ENCODE measurements around the gene KRTAP19-5. TPM values are rescaled to one million over a fixed set of nuclear protein-coding genes. Genes with fewer than 3 reads are reported as not detected.
"Not testable (repeated sequence)": the region's sequence is repeated elsewhere in the genome, so short reads cannot be mapped to it uniquely, and the experiment has no call there.

Gene KRTAP19-5
- polyA plus RNA-seq (ENCODE audit: insufficient read length in 4 of 4) = not detected

DNA sequence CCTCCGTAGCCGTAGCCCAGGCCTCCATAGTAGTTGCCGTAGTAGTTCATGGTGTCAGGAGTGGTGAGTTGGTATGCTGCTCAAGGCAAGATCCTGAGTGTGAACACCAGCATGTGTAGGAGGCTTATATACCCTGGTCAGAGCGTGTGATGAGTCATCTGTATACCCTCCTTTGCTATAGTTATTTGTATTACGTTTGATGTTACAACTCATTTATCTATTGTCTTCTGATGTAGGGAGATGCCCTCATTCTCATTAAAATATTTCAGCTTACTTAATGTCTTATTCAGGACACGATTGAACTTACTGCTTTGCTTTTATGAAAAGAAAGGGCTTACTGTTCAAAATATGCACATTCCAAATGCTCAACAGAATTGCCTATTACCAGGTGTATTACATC lies at the start of gene KRTAP19-5:
KRTAP19-5 (minus strand) TSS at position 101 of the 400 bp plus-strand sequence; CDS start at position 50, 51 bp downstream.
- no peak for DNase-seq (ENCODE audit: low read depth in 4 of 4, low spot score in 3 of 4)

DNA sequence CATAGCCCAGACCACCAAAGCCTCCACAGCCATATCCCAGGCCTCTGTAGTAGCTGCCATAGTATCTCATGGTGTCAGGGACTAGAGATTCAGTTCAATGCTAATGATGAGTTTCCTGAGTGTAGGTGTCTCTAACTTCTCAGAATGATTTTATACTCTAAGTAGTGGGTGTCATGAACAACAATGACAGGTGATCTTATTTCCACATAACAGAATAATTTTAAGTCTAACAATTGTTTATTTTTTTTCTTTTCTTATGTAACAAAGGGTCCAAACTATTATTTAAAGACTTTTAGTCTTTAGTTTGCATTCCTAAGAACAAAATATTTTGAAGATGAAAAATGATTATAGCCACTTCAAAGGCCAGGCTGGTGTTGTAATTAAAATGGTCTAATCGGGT lies 39.8 kb upstream of the KRTAP19-5 start, which contains the start of gene KRTAP19-6:
KRTAP19-6 (minus strand) TSS at position 101 of the 400 bp plus-strand sequence; CDS start at position 70, 31 bp downstream.
- no peak for DNase-seq (ENCODE audit: low read depth in 4 of 4, low spot score in 3 of 4)

DNA sequence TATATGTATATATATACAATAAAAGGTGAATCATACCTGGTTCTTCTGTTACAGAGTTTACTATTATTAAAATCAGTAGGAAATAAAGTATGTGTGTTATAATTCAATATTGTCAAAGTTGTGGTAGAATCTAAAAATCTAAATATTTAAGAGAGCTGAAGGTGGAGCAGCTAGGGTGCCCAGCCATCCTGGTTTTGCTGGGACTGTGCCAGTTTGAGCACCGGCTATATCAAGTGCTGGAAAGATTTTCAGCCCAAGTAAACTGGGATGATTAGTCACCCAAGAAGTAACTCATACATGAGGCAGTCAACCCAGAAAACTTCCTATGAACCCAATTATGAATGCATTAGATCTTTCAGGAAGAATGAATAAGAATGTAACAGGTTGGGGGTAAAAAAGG lies 16.9 kb upstream of the KRTAP19-5 start:
- no peak for DNase-seq (ENCODE audit: low read depth in 4 of 4, low spot score in 3 of 4)

DNA sequence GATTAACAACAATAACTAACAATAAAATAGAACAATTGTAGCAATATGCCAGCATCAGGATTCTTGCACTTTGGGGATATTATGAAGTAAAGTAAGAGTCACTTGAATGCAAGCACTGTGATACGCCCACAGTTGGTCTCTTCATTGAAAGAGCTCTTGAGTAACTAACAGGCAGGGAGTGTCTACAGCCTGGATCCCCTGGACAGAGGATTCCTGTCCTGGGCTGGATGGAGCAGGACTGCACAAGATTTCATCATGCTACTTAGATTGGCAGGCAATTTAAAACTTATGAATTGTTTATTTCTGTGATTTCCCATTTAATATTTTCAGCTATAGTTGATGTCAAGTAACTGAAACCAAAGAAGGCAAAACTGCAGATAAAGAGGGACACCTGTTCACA lies 13.7 kb upstream of the KRTAP19-5 start:
- DNase-seq (ENCODE audit: low read depth in 4 of 4, low spot score in 3 of 4) = no peak

DNA sequence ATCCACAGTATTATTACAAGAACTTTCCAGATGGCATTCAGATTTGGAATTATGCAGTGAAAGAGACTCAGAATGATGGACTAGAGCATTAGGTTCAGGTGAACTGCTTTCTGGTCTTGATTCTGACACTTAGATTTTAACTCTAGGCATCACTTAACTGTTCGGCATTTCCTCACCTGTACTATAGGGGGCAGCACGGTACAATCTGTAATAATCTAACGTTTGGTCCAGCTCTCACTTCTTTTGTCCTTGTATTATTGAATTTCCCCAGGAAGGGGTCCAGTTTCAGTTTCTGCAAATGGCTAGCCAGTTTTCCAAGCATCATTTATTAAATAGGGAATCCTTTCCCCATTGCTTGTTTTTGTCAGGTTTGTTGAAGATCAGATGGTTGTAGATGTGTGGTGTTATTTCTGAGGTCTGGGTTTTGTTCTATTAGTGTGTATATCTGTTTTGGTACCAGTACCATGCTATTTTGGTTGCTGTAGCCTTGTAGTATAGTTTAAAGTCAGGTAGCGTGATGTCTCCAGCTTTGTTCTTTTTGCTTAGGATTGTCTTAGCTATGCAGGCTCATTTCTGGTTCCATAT lies 3.8 kb upstream of the KRTAP19-5 start:
- not testable (repeated sequence) for DNase-seq (ENCODE audit: low read depth in 4 of 4, low spot score in 3 of 4)

DNA sequence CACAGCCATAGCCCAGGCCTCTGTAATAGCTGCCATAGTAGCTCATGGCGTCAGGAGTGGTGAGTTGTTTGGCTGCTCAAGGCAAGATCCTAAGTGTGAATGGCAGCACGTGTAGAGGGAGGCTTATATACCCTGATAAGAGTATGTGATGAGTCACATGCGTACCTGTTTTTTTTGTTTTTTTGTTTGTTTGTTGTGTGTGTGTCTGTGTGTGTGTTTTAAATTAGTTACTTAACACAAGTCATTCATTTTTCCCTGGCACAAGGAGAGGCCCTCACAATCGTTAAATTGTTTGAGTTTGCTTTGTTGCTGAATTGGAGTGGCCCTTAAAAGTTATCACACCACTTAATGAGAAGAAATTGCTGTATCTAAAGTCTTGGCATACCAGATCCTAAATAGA lies 4.9 kb downstream of the KRTAP19-5 start, which contains the start of gene KRTAP19-4:
KRTAP19-4 (minus strand) TSS at position 101 of the 400 bp plus-strand sequence; CDS start at position 46, 55 bp downstream.
- DNase-seq (ENCODE audit: low read depth in 4 of 4, low spot score in 3 of 4) = no peak

DNA sequence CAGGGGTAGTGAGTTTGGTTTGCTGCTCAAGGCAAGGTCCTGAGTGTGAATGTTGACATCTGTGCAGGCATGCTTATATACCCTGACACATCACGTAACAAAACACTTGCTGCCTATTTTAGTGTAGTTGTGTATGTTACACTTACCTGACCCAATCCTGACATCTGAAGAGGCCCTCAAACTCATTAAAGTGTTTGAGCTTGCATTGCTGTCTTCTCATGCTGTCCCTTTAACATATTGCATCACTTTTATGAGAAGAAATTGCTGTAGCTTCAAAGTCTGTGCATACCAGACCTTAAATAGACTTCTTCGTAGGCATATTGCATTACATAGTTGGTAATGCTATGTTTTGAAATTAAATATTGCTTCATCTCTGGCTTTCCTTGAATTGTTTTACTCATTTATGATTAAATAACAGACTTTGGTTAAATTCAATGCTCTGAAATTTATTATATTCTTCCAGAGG lies 9.9 kb downstream of the KRTAP19-5 start, which contains the start of gene KRTAP19-3:
KRTAP19-3 (minus strand) TSS at position 51 of the 466 bp plus-strand sequence. CDS start 56 bp downstream, outside the sequence.
- no peak for DNase-seq (ENCODE audit: low read depth in 4 of 4, low spot score in 3 of 4)

DNA sequence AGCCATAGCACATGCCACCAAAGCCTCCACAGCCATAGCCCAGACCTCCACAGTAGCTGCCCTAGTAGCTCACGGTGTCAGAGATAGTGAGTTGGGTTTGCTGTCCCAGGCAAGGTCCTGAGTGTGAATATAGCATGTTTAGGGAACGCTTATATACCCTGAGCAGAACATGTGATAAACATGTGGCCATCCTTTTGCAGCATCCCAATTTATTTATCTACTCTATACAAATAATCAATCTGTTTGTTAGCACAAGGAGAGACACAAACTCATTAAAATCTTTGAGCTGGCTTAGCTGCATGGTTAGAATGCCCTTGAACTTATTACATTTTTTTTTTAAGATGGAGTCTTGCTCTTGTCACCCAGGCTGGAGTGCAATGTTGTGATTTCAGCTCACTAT lies 14.6 kb downstream of the KRTAP19-5 start, which contains the start of gene KRTAP19-2:
KRTAP19-2 (minus strand) TSS at position 101 of the 400 bp plus-strand sequence; CDS start at position 13, 88 bp downstream.
- DNase-seq (ENCODE audit: low read depth in 4 of 4, low spot score in 3 of 4) = no peak

DNA sequence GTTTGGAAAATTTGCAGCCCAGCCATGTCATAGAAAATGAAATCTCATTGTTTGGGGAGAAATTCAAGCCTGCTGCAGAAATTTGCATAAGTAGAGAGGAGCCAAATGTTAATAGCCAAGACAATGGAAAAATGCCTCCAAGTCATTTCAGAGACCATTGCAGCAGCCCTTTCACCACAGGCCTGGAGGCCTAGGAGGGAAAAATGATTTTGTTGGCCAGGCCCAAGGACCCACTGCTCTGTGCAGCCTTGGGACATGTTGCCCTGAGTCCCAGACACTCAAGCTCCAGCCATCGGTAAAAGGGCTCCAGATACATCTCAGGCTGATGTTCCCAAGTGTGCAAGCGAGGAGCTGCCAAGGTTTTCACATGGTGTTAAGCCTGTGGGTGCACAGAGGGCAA lies 15.8 kb downstream of the KRTAP19-5 start:
- no peak for DNase-seq (ENCODE audit: low read depth in 4 of 4, low spot score in 3 of 4)

DNA sequence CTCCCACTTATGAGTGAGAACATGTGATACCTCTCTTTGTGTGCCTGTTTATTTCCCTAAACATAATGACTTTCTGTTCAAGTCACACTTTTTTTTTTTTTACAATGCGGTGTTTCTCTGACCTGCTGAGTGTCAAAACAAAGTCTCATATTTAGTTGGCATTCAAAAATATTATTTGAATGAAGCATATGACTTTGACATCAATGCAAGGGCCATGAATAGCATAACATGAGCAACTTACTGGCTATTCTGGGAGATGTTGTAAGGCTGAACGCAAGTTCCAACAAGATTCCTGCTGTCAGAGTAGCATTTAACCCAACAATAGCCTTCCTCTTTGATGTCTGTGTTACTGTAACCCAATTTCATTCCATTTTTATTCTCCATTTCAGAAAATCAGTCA lies 19.8 kb downstream of the KRTAP19-5 start:
- no peak for DNase-seq (ENCODE audit: low read depth in 4 of 4, low spot score in 3 of 4)

DNA sequence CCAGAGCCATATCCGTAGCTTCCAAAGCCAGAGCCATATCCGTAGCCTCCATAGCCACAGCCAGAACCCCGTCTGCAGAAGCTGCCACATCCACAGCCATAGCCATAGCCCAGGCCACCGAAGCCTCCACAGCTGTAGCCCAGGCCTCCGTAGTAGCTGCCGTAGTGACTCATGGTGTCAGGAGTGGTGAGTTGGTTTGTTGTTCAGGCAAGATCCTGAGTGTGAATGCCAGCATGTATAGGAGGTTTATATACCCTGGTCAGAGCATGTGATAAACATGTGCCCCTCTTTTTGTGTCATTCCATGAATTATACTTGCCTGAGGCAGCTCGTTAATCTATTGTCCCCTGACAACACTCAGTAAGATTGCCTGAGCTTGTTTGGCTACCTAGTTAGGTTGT lies 21.8 kb downstream of the KRTAP19-5 start, which contains the start of gene KRTAP19-1:
KRTAP19-1 (minus strand) TSS at position 223 of the 400 bp plus-strand sequence; CDS start at position 173, 50 bp downstream.
- no peak for DNase-seq (ENCODE audit: low read depth in 4 of 4, low spot score in 3 of 4)

DNA sequence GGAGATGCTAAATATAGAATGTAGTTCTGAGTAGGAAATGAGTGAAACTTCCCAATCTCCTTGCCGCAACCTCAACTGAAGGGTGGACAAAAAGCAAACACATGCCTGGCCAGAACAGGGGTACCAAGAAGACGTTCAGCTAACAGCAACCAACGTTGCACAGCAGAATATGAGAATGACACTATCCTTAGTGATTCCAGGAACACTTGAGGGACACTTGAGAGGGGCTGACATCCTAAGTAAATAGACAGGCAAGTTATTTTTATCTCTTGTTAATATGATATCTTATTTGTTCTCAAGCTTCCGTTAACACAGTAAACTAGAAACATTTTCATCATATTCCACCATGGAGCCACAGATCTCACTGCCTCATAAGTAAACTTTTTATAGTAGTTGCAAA lies 22.7 kb downstream of the KRTAP19-5 start:
- DNase-seq (ENCODE audit: low read depth in 4 of 4, low spot score in 3 of 4) = no peak

DNA sequence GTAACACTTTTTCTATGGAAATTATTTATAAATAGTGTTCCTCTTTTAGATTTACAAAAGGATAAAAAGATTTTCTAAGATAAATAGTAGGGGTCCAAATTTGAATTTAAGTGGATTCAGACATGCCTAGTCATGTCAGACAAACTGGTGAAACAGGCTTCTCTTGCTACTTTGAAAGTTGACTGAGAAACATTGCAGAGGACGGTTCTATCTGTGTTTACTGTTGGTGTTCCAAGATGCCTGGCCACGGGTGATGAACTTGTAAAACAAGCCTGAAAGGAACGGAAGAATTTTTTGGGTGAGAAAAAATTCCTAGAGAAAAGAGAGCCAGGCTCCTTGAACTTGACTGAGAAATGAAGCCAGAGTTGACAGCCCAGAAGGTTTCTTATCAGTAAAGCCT lies 23.9 kb downstream of the KRTAP19-5 start:
- no peak for DNase-seq (ENCODE audit: low read depth in 4 of 4, low spot score in 3 of 4)

DNA sequence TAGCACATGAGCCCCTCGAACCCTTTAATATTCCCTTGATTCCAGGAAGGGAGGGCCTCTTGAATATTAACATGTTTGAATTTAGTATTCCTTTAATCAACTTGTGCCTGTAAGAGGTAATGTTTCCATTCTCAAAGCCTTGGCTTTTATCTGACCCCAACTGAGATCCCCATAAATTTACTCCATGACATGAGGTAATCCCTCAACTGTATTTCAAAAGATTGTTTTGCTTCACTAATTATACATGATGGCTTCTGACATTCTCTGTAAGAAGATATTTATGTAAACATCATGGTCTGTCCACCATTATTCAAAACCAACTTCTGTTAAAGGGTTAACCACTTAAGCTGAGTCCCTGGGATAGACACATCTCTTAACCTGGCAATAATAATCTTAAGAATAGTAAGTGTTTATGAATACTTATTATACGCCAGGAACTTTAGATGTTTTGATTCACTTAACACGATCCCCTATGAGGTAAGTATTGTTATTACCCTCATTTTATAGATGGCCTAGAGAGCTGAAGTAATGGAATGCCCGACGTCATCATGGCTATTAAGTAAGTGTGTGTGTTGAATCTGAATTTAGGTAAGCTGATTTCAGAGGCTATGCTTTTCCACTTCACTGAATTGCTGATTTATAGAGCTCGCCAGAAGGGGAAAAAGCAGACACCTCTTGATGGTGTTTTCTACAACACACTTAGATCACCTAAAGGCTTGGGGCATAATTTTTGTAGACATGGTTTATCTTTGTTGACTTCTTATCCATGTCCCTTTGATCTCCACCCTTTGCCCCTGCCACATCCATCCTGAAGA lies 32.8 kb downstream of the KRTAP19-5 start:
- peak in 3 of 4 donors; percentile 16 to 29 (median 20) for DNase-seq (ENCODE audit: low read depth in 4 of 4, low spot score in 3 of 4)

DNA sequence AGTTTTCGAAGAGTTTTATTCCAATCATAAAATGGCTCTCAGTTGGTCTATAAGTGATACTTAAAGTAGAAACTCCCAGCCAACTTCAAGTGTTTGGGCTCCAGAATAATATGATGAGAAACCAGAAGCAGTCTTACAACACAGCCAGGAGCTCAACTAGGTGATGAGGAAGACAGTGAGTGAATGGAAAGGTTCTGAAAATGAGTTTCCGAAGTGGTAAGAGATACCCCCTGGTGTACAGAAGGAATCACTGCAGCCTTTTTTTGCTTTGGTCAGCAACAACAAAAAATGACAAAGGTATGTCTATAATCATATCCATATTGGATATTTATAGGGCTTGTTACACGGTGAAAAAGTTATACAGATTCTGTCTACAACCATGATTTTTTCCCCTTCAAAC lies 38.2 kb downstream of the KRTAP19-5 start:
- no peak for DNase-seq (ENCODE audit: low read depth in 4 of 4, low spot score in 3 of 4)

Other genes starting within 250 kb of the KRTAP19-5 start
- gene KRTAP24-1, start 219.2 kb downstream of the KRTAP19-5 start, polyA plus RNA-seq (ENCODE audit: insufficient read length in 4 of 4) = not detected
- not detected for gene KRTAP25-1, start 212.6 kb downstream of the KRTAP19-5 start, polyA plus RNA-seq (ENCODE audit: insufficient read length in 4 of 4)
- not detected for gene KRTAP26-1, start 181.8 kb downstream of the KRTAP19-5 start, polyA plus RNA-seq (ENCODE audit: insufficient read length in 4 of 4)
- gene KRTAP27-1, start 164.4 kb downstream of the KRTAP19-5 start, polyA plus RNA-seq (ENCODE audit: insufficient read length in 4 of 4) = not detected
- gene KRTAP23-1, start 153.5 kb downstream of the KRTAP19-5 start, polyA plus RNA-seq (ENCODE audit: insufficient read length in 4 of 4) = not detected
- not detected for gene KRTAP13-2, start 129.9 kb downstream of the KRTAP19-5 start, polyA plus RNA-seq (ENCODE audit: insufficient read length in 4 of 4)
- gene KRTAP13-1, start 106.1 kb downstream of the KRTAP19-5 start, polyA plus RNA-seq (ENCODE audit: insufficient read length in 4 of 4) = not detected
- gene KRTAP13-3, start 76.2 kb downstream of the KRTAP19-5 start, polyA plus RNA-seq (ENCODE audit: insufficient read length in 4 of 4) = not detected
- not detected for gene KRTAP13-4, start 71.9 kb downstream of the KRTAP19-5 start, polyA plus RNA-seq (ENCODE audit: insufficient read length in 4 of 4)
- gene KRTAP15-1, start 61.9 kb downstream of the KRTAP19-5 start, polyA plus RNA-seq (ENCODE audit: insufficient read length in 4 of 4) = not detected
- not detected for gene KRTAP19-1, start 21.8 kb downstream of the KRTAP19-5 start, polyA plus RNA-seq (ENCODE audit: insufficient read length in 4 of 4)
- not detected for gene KRTAP19-2, start 14.7 kb downstream of the KRTAP19-5 start, polyA plus RNA-seq (ENCODE audit: insufficient read length in 4 of 4)
- gene KRTAP19-3, start 10.1 kb downstream of the KRTAP19-5 start, polyA plus RNA-seq (ENCODE audit: insufficient read length in 4 of 4) = not detected
- not detected for gene KRTAP19-4, start 5.0 kb downstream of the KRTAP19-5 start, polyA plus RNA-seq (ENCODE audit: insufficient read length in 4 of 4)
- gene KRTAP19-6, start 39.7 kb upstream of the KRTAP19-5 start, polyA plus RNA-seq (ENCODE audit: insufficient read length in 4 of 4) = not detected
- gene KRTAP19-7, start 59.2 kb upstream of the KRTAP19-5 start, polyA plus RNA-seq (ENCODE audit: insufficient read length in 4 of 4) = not detected
- not detected for gene KRTAP22-2, start 88.3 kb upstream of the KRTAP19-5 start, polyA plus RNA-seq (ENCODE audit: insufficient read length in 4 of 4)
- gene KRTAP6-3, start 90.3 kb upstream of the KRTAP19-5 start, polyA plus RNA-seq (ENCODE audit: insufficient read length in 4 of 4) = not detected
- not detected for gene KRTAP6-2, start 96.8 kb upstream of the KRTAP19-5 start, polyA plus RNA-seq (ENCODE audit: insufficient read length in 4 of 4)
- gene KRTAP22-1, start 98.9 kb upstream of the KRTAP19-5 start, polyA plus RNA-seq (ENCODE audit: insufficient read length in 4 of 4) = not detected
- not detected for gene KRTAP6-1, start 111.8 kb upstream of the KRTAP19-5 start, polyA plus RNA-seq (ENCODE audit: insufficient read length in 4 of 4)
- not detected for gene KRTAP20-1, start 114.3 kb upstream of the KRTAP19-5 start, polyA plus RNA-seq (ENCODE audit: insufficient read length in 4 of 4)
- gene KRTAP20-4, start 118.5 kb upstream of the KRTAP19-5 start, polyA plus RNA-seq (ENCODE audit: insufficient read length in 4 of 4) = not detected
- not detected for gene KRTAP20-2, start 133.1 kb upstream of the KRTAP19-5 start, polyA plus RNA-seq (ENCODE audit: insufficient read length in 4 of 4)
- not detected for gene KRTAP20-3, start 140.7 kb upstream of the KRTAP19-5 start, polyA plus RNA-seq (ENCODE audit: insufficient read length in 4 of 4)
- gene KRTAP21-3, start 216.6 kb upstream of the KRTAP19-5 start, polyA plus RNA-seq (ENCODE audit: insufficient read length in 4 of 4) = not detected
- gene KRTAP21-2, start 245.1 kb upstream of the KRTAP19-5 start, polyA plus RNA-seq (ENCODE audit: insufficient read length in 4 of 4) = not detected

Data from left renal pelvis (tissue), 4 donors.